Tongue (tissue), 2 donors: ENCODE results near the gene MTMR11. TPM values are rescaled to one million over a fixed set of nuclear protein-coding genes. Genes with fewer than 3 reads are reported as not detected.

Experiments used
- DNase-seq: peaks from one replicate; pipeline ENCODE4 v3.0.0-alpha.2; 2015
- total RNA-seq: library from RNA; depleted of rRNA; stranded (reverse); fragments of >200 nt; gene quantifications from one replicate; pipeline ENCODE4 v1.2.3, GENCODE V29; 2014

Gene MTMR11
- total RNA-seq, 1 donor from 2014 or later, result 21.0 TPM

GRCh38 chr1:149936992-149937705 is 470 bp upstream of the MTMR11 start:
- DNase-seq, result peak; percentile 72

GRCh38 chr1:149934356-149934755 is 2.3 kb downstream of the MTMR11 start:
- DNase-seq, result no peak

- no peak for DNase-seq
Observed at GRCh38 chr1:149933208-149933607, 3.5 kb downstream of the MTMR11 start.

GRCh38 chr1:149932474-149932873 is 4.2 kb downstream of the MTMR11 start:
- DNase-seq, result no peak

GRCh38 chr1:149931212-149931790 is 5.4 kb downstream of the MTMR11 start:
- no peak for DNase-seq

GRCh38 chr1:149929856-149930255 is 6.8 kb downstream of the MTMR11 start:
- DNase-seq, result no peak

- no peak for DNase-seq
Observed at GRCh38 chr1:149928401-149928724, 8.3 kb downstream of the MTMR11 start.

GRCh38 chr1:149927563-149928400 is 8.9 kb downstream of the MTMR11 start, which contains the start of gene SF3B4:
Gene SF3B4, minus strand, starts transcription at chr1:149927803. Its CDS starts 44 bp downstream, at chr1:149927759.
- peak; percentile 98 for DNase-seq

- DNase-seq, result no peak
Observed at GRCh38 chr1:149927056-149927562, 9.6 kb downstream of the MTMR11 start.

GRCh38 chr1:149926296-149926695 is 10.4 kb downstream of the MTMR11 start:
- no peak for DNase-seq

GRCh38 chr1:149925751-149926150 is 10.9 kb downstream of the MTMR11 start:
- DNase-seq, result no peak

GRCh38 chr1:149925345-149925744 is 11.3 kb downstream of the MTMR11 start:
- no peak for DNase-seq

GRCh38 chr1:149923626-149924025 is 13.1 kb downstream of the MTMR11 start:
- no peak for DNase-seq

- DNase-seq, result peak; percentile 69
Observed at GRCh38 chr1:149917571-149918144, 19.0 kb downstream of the MTMR11 start, which contains the start of gene SV2A. Gene SV2A, minus strand, starts transcription at chr1:149917844. Its CDS starts 4,004 bp downstream, at chr1:149913840.

- DNase-seq, result no peak
Observed at GRCh38 chr1:149916898-149917252, 19.8 kb downstream of the MTMR11 start.

- no peak for DNase-seq
Observed at GRCh38 chr1:149916193-149916897, 20.3 kb downstream of the MTMR11 start.

GRCh38 chr1:149915429-149916192 is 21.1 kb downstream of the MTMR11 start:
- no peak for DNase-seq

- no peak for DNase-seq
Observed at GRCh38 chr1:149914545-149914944, 22.1 kb downstream of the MTMR11 start.

- DNase-seq, result no peak
Observed at GRCh38 chr1:149906570-149907075, 30.1 kb downstream of the MTMR11 start.

- no peak for DNase-seq
Observed at GRCh38 chr1:149903836-149904491, 32.7 kb downstream of the MTMR11 start.
